GM19468 (cell line): ENCODE measurements around the gene DIS3L2.
"Not testable (repeated sequence)": the region's sequence is repeated elsewhere in the genome, so short reads cannot be mapped to it uniquely, and the experiment has no call there.

Experiments
- ATAC-seq: cut with Tn5 transposase; IDR thresholded peaks from one replicate; pipeline ENCODE4 v1.9.1; 2021; ENCODE audit warnings: mild to moderate bottlenecking, moderate library complexity, moderate number of reproducible peaks; ENCODE audit not compliant: unreplicated experiment; ENCODE audit errors: extremely low read depth

The DIS3L2 gene

DNA sequence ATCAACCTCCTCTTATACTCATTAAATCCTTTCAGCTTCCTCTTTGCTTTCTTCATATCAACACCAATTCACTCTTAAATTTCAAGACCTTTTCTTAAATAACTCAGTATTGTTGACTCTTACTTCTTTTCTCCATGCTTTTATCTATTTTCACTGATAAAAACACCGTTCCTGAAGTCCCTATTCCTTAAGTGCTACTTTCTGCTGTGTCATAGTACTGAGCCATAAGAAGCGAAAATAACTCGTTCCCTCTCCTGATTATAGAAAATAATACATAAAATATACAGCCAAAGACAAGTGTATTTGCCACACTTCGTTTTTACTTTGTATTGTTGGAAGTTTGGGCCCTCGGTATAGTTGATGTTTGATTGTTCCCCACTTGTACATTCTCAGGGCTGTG, 181.0 kb downstream of the DIS3L2 start:
- no peak for ATAC-seq

DNA sequence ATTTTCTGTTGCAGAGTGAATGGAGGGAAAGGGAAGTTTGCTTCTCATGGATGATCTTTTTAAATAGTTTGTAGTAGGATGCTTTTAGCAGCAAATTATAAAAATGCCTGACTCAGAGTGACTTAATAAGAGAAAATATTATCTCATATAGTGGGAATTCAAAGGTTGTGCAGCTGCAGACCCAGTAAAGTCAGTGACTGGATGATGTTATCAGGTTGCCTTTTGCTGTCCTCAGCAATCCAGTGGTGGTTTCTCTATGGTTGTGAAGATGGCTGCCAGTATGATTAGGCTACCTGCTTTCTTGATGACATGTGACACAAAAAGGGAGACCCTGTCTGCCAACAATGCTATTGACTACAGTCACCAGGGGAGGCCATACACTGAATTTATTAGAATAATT, 184.8 kb downstream of the DIS3L2 start:
- no peak for ATAC-seq

DNA sequence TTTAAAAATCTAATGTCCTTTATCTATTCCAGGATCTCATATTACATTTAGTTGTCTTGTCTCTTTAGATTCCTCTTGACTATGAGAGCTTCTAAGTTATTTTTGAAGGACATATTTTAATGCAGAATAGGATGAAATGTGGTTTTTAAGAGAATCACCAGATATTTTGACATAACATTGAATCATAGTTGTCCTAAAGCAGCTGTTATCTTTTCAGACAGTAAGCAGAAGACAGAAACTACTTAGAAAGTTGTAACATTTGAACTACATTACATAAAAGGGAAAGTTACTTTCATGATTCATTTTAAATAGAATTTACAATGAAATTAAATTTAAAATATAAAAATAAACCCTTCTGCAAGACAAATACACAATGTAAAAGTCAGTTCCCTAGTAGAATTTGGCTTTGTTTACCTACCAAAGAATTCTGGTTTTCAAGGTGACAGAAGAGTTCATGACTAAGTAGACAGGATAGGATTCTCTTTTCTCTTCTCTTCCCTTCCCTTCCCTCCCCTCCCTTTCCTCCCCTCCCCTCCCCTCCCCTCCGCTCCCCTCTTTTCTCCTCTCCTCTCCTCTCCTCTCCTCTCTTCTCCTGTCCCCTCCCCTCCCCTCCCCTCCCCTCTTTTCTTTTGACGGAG, 186.0 kb downstream of the DIS3L2 start:
- no peak for ATAC-seq

DNA sequence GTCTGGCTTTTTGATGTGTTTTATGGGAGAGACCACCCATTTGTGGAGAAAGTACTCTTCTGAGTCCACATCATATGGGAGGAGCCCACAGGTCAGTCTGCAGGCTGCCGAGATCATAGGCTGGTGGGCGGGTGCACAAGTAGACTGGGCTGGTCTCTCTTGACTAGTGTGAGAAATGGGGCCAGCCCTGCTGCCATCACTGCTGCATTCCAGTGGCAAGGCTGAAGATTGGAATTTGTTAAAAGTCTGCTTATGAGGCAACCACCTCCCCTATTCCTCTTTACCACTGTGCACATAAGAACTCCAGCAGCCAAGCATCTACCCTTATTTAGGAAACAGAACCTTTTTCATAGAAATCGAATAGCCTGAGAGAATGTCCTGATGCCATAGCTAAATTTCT, 200.7 kb downstream of the DIS3L2 start:
- ATAC-seq = no peak

DNA sequence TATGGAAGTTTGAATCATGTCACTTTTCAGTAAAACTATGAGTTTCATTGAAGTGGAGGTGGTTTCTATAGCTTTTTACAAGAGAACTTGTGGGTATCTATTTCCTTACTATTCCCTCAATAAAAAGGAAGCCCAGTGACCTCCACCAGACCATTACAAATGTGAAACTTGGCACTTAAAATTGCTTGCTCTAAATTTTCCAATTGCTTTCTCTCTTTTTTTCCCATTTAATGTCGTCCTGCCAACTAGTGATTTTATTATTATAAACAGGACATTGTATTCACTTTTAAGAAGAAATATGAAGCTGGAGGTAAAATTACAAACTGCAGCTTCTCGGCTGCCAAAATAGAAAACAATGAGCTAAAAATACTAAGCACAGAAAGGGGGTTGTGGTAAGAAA, 208.9 kb downstream of the DIS3L2 start:
- no peak for ATAC-seq

DNA sequence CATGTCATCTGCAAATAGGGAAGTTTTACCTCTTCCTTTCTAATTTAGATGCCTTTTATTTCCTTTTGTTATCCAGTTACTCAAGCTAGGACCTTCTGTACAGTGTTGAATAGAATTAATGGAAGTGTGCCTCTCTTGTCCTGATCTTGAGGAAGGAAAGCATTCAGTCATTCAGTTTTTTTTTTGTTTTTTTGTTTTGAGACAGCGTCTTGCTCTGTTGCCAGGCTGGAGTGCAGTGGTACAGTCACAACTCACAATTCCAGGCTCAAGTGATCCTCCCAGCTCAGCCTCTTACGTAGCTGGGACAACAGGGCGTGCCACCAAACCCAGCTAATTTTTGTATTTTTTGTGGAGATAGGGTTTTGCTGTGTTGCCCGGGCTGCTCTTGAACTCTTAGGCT, 213.1 kb downstream of the DIS3L2 start:
- no peak for ATAC-seq

DNA sequence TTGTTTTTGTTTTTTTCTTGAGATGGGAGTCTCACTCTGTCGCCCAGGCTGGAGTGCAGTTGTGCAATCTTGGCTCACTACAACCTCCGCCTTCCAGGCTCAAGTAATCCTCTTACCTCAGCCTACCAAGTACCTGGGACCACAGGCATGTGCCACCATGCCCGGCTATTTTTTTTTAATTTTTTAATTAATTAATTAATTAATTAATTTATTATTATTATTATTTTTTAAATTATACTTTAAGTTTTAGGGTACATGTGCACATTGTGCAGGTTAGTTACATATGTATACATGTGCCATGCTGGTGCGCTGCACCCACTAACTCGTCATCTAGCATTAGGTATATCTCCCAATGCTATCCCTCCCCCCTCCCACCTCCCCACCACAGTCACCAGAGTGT, 215.1 kb downstream of the DIS3L2 start:
- ATAC-seq = not testable (repeated sequence)

DNA sequence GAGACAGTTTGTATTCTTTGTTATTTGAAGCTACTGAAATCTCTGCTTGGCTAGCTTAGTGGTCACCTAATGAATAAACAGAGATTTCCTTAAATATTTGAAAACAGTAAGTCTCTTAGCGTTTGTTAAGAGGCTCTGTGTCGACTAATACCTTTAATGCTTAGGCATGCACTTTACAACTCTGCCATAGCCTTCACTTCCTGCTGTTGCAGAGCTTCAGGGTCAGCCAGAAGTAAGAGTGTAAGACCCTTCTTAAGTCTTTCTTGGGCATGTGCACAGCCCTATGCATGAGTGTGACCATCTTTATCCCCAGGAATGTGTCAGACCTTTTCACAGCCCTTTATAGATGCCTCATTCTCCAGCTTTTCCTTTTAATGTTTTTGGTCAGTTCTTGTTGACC, 221.8 kb downstream of the DIS3L2 start:
- ATAC-seq = no peak

DNA sequence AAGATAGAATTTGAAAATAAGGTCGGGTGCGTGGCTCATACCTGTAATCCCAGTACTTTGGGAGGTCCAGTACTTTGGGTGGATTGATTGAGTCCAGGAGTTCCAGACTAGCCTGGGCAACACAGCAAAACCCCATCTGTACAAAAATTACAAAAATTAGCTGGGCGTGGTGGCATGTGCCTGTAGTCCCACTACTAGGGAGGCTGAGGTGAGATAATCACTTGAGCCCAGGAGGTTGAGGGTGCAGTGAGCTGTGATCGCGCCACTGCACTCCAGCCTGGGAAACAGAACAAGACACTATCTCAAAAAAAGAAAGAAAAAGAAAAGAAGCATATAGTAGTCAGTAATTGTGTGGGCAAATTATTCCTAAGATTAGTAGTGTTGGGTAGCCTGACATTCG, 222.8 kb downstream of the DIS3L2 start:
- no peak for ATAC-seq

DNA sequence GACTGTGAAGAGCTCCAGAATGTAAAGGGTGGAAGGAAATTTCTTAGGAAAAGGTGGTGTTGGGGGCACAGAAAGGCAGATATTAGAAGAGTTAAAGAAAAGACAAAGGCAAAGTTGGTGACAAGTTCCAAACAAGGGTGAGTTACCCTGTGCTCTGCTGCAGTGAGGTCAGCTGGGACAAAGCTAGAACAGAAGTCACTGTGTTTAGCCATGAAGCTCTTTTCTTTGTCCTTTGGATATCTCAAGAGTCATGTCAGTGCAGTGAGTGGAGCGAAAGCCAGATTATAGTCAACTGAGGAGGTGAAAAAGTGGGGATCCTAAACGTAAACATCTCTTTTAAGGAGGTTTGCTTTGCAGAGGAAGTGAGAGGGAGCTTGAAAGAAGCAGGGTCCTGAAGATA, 229.3 kb downstream of the DIS3L2 start:
- ATAC-seq = no peak

DNA sequence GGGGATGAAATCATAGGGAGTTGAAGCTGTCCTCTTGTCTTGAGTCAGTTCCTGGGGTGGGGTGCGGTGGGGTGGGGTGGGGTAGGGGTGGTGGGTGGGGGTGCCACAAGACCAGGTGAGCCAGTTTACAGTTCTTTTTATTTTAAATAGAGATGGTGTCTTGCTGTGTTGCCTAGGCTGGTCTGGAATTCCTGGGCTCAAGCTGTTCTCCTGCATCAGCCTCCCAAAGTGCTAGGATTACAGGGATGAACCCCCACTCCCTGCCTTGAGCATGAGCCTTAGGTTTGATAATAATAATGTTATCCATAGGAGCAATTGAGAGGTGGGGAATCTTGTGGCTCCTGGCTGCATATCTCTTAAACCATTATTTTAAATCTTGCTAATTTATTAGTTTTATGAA, 234.0 kb downstream of the DIS3L2 start:
- ATAC-seq = no peak

DNA sequence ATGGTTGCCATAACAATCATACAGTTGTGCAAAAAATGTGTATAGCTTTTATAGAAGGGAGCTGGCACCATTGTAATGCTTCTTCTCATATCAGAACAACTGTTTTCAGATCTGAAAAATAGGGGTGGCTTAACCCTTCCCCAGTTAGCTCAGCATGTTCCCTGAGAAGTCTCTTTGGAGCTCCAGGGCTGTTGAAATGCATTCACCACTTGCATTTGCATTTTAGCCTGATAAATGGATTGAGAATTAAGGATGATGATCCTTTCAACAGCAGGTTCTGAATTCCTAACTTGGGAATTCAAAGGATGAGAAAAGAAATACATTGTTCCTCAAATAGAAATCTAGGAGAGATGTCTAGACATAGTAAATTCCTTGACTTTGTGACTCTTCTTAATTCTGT, 235.3 kb downstream of the DIS3L2 start:
- ATAC-seq = no peak

DNA sequence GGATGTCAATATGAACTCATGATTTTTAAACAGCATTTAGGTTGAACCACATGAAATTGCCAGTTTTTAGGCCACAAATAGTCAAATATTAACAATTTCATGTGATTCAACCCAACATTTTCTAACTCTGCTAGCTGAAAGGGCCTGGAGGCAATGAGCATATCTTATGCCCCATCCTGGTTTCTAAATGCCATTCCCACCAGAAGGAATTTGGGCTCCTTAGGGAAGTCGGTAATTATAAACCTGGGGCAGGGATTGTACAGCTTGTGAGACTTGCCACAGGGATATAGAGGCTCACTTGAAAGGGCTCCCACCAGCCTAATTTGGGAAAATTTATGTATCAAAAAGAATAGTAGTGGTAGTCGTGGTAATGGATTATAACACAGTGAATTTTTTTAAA, 238.7 kb downstream of the DIS3L2 start:
- no peak for ATAC-seq

DNA sequence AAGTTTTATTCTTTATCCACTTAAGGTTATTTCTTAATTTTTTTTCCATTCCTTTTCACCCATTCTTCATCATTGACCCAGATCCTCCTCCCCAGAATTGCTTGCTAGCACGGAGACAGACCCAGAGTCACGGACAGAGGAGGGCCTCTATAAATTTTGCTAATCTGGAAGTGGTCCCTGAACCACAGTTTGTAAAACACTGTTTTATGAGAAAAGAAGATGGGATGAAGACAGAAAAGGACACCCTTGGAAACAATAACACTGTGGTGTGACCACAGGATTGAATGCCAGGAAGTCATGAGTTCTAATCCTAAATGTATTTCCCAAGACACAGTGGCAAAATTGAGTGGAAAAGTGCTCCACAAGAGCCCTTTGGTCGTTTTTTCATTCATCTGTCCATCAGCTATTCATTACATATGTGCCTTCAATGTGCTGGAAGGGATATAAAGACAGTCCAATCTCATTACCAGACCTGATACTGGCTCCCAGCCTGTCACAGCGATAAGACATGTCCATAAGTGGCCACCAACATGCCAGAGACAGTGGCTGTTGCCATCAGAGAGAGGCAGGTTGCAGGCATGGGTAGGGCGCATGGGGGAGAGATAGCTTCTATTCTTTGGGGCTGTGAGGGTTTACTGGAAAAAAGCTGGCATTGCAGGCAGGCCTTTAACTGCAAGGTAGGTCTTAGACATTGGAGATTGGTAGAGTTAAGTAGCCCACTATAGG, 241.8 kb downstream of the DIS3L2 start:
- ATAC-seq = no peak

DNA sequence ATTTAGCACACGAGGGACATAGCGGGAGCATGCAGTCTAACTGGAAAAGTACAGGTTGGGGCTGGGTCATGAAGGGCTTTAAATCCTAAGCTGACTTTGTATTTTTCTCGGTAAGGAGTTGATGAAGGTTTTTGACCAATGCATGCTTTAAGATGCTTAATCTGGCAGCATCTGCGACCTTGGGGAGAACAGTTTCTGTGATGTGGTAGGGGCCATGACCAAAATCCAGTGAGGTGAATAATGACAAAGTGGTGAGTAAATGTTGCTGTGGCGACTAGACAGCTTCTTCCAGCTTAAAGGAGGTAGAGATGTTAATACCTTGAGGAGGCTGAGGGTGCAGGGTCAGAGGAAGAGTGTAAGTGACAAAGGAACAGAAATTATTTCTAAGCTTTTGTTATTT, 242.4 kb downstream of the DIS3L2 start:
- ATAC-seq = no peak

DNA sequence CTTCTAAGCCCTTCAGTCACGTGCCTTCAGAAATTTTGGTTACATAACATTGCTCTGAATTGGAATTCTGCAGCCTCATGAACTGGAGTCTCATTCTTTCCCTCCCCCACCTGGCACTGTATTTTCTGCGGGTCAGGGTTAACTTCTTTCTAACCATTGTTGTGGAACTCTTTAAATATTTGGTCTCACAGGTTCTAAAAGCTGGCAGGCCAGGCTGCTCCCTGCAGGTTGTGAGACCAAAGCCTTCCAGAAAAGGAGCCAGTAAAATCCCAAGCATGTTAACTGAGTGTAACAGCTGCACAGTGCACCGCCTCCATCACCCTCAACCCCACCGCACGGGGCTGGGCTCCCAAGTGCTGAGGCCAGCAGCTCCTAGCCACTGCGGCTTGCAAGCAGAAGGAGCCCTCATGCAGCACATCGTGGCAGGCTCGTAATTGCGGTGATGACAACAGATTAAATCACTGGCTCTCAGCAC, 243.0 kb downstream of the DIS3L2 start:
- no peak for ATAC-seq

DNA sequence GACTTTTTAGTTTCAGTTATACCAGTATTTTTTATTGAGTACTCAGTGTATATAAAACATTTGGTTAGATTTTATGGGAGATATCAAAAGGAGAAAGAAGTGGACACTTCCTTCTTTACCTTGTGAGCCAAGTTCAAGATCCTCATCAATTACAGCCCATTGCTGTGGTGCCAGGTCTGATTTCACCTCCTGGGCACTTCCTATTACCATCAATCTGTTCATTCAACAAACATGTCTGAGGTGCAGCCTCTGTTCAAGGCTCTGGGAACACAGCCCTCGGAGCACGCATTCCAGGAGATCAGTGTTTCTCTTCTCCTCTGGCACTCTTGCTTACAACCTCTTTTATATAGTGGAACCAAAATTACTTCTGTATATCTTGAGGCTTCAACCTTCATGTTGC, 245.7 kb downstream of the DIS3L2 start:
- ATAC-seq = no peak

DNA sequence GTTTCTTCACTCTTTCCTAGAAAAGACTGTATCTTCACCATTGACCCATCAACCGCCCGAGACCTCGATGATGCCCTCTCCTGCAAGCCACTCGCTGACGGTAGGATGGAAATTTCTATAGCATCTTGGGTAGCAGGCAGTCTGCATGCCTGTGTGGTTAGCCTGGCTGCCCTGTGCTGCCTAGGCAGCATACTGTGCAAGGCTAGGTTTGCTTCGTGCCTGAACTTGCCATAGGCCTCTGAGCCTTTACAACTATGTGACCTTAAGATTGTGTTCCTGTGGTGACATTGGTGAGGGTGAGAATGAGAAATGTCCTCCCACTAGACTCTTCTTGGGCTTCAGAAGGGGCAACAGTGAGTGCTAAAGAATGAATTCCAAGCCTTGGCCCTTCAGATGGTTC, 248.8 kb downstream of the DIS3L2 start:
- ATAC-seq = no peak

DNA sequence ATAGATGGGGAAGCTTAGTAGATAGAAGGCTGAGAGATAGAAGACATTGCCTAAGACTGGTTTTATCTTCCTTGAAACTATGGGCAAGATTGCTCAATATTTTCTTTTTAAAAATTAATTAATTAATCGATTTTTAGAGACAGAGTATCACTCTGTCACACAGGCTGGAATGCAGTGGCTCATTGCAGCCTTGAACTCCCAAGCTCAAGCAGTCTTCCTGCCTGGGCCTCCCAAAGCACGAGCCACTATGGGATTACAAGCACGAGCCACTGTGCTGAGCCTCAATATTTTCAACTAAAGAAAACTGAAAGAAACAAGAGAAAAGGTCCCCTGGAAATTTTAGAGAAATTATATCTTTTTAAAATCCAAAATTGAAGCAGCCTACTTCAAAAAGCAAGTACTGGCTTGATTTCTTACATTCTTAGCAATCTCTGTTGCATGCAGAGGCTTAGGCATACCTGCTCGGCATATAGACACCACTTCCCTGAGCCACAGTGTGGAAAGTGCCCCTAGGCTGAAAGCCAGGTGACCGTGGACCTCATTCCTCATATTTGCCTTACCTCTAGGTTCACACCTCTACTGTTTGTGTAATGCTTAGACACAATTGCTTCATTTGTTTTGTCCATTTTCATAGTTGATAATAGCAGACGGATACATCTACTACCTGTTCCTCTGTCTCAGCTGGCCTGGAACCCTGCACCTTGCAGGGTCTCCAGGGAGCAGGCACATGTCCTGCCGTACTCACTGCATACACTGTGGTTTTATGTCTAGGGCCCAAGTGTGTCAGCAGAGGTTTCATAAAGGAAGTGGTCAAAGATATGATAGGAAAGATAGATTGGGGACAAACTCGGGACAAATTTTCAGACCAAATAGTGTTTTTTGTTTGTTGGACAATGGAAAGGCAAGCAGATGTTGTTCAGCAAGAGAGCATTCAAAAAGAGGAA, 250.5 kb downstream of the DIS3L2 start:
- ATAC-seq = no peak

DNA sequence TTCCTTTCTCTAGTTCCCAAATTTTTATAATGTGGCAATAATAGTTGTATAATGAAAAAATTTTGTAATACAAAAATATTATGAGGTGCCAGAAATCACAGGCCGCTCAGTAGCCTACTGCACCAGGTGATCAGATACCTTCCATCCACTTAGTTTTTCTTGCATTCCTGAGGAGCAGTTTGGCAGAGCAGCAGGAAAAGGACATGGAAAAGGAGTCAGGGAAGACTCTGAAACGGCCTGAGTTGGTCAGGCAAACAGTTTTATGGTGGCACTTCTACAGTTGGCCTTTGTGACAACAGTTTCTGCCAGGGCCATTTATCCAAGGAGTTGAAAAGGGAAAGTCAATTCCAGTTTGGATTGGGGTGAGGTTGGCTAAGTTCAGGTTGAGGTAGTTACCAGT, 251.7 kb downstream of the DIS3L2 start:
- no peak for ATAC-seq

DNA sequence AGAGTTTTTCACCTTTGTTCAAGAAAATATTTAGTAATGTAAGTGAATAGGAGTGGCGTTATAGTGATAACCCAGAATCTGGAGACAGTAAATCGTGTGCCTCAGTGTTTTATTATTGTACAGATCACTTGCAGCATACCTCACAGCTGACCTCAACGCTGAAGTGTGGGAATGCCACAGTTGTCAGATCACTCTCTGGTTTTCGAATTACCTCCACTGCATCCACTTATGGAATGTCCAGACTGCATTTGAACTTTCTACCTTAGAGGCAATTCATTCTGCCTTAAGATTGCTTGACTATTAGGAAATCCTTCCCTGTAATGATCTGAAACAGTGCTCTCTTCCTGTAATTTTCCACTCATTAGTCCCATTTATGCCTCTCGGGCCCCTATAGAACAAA, 252.5 kb downstream of the DIS3L2 start:
- no peak for ATAC-seq
